H1 (cell line): Measurements from ENCODE around the gene DISC1. TPM values are rescaled to one million over a fixed set of nuclear protein-coding genes. Genes with fewer than 3 reads are reported as not detected.

Experiments
- CTCF ChIA-PET: fragments of 300-600 bp; sonication (Branson Sonifier 250); formaldehyde crosslinking; loops from one replicate; lab custom pipeline; 2021; ENCODE audit not compliant: partially characterized antibody; lab: Charles Lee
- POLR2A ChIA-PET: fragments of 300-600 bp; sonication (Branson Sonifier 250); formaldehyde crosslinking; loops from one replicate; lab custom pipeline; 2021; ENCODE audit warnings: inconsistent platforms; ENCODE audit not compliant: partially characterized antibody; lab: Charles Lee
- DNase-seq, 2 experiments: peaks; one replicate each; pipeline versions ENCODE4 v3.0.0 to v3.0.0-alpha.2; 2010 to 2022; ENCODE audit warnings: low spot score in 2 of 2, low read depth in 1 of 2, mixed read lengths in 1 of 2
- FAIRE-seq: peaks from 2 replicates; lab custom pipeline; 2011; peaks lifted over from hg19 to GRCh38; lab: Jason Lieb, UNC
- H2AFZ ChIP-seq: 2 replicates; pipeline ENCODE4 v1.8.1; 2012; ENCODE audit warnings: low read length, inconsistent platforms
- H2AK5ac ChIP-seq: 2 replicates; pipeline ENCODE4 v1.6.1; 2013; ENCODE audit warnings: low read depth, low read length
- H2BK120ac ChIP-seq: replicated peaks from 2 replicates; pipeline ENCODE3; 2013; ENCODE audit warnings: low read depth, low read length, inconsistent platforms
- H2BK12ac ChIP-seq: 2 replicates; pipeline ENCODE4 v1.6.1; 2013; ENCODE audit warnings: low read depth, low read length
- H2BK15ac ChIP-seq: 2 replicates; pipeline ENCODE4 v1.6.1; 2013; ENCODE audit warnings: low read length
- H2BK20ac ChIP-seq: 2 replicates; pipeline ENCODE4 v1.6.1; 2013; ENCODE audit warnings: low read length
- H2BK5ac ChIP-seq: 2 replicates; pipeline ENCODE4 v1.6.1; 2013; ENCODE audit warnings: low read depth, low read length
- H3K14ac ChIP-seq: 2 replicates; pipeline ENCODE4 v1.6.1; 2013; ENCODE audit warnings: inconsistent platforms; ENCODE audit not compliant: insufficient read length
- H3K18ac ChIP-seq: 2 replicates; pipeline ENCODE4 v1.6.1; 2013; ENCODE audit warnings: low read length; ENCODE audit errors: extremely low read depth
- H3K23ac ChIP-seq: 2 replicates; pipeline ENCODE4 v1.6.1; 2013; ENCODE audit warnings: inconsistent platforms; ENCODE audit not compliant: insufficient read length
- H3K23me2 ChIP-seq: 2 replicates; pipeline ENCODE4 v1.6.1; 2013; ENCODE audit warnings: low read depth, low read length
- H3K27ac ChIP-seq: 2 replicates; pipeline ENCODE4 v1.6.1; 2011; ENCODE audit warnings: low read depth, low read length, inconsistent platforms
- H3K27me3 ChIP-seq, 4 experiments: replicated peaks in 1 of 4; 1 replicate in 1 of 4; 2 replicates in 3 of 4; pipeline versions ENCODE4 v1.6.1 to v1.8.1; 2011 to 2013; ENCODE audit warnings: low read length in 3 of 4, mild to moderate bottlenecking in 3 of 4, inconsistent platforms in 2 of 4, mixed read lengths in 2 of 4, moderate library complexity in 1 of 4; ENCODE audit not compliant: control insufficient read depth in 3 of 4, insufficient read depth in 3 of 4; ENCODE audit errors: extremely low read depth in 1 of 4
- H3K36me3 ChIP-seq, 4 experiments: 2 replicates each; pipeline versions ENCODE4 v1.6.1 to v1.8.1; 2011 to 2013; ENCODE audit warnings: mild to moderate bottlenecking in 4 of 4, low read length in 3 of 4, moderate library complexity in 2 of 4, control low read depth in 1 of 4, inconsistent platforms in 1 of 4; ENCODE audit not compliant: insufficient read depth in 4 of 4, control insufficient read depth in 2 of 4
- H3K4ac ChIP-seq: replicated peaks from 2 replicates; pipeline ENCODE3; 2013; ENCODE audit warnings: low read length, low read depth, mixed read lengths, inconsistent platforms; ENCODE audit not compliant: insufficient read length
- H3K4me1 ChIP-seq, 4 experiments: replicated peaks in 1 of 4; 1 replicate in 1 of 4; 2 replicates in 3 of 4; pipeline versions ENCODE4 v1.6.1 to v1.8.1; 2011 to 2013; ENCODE audit warnings: low read length in 3 of 4, inconsistent platforms in 2 of 4, mixed read lengths in 1 of 4; ENCODE audit not compliant: insufficient read depth in 4 of 4, control insufficient read depth in 3 of 4
- H3K4me2 ChIP-seq, 2 experiments: 2 replicates each; pipeline versions ENCODE4 v1.6.1 to v1.8.1; 2011 to 2013; ENCODE audit warnings: low read depth in 2 of 2, low read length in 2 of 2, control low read depth in 1 of 2, inconsistent platforms in 1 of 2, mild to moderate bottlenecking in 1 of 2; ENCODE audit not compliant: insufficient read depth in 1 of 2
- H3K4me3 ChIP-seq, 4 experiments: fragments of 200-600, 300-600 bp in 1 of 4; sonication (generic), shearing (Covaris generic), sonication (Bioruptor Twin) in 1 of 4; 2 replicates each; pipeline versions ENCODE4 v1.5.1 to v1.8.1; 2011 to 2016; ENCODE audit warnings: low read length in 4 of 4, low read depth in 3 of 4, control low read depth in 2 of 4, inconsistent platforms in 2 of 4, mild to moderate bottlenecking in 2 of 4, mixed read lengths in 1 of 4, moderate library complexity in 1 of 4; ENCODE audit not compliant: insufficient read depth in 2 of 4; ENCODE audit errors: extremely low read depth in 1 of 4
- H3K56ac ChIP-seq: replicated peaks from 2 replicates; pipeline ENCODE3; 2013; ENCODE audit warnings: low read depth, mild to moderate bottlenecking, mixed read lengths, low read length, inconsistent platforms; ENCODE audit not compliant: insufficient read length
- H3K79me1 ChIP-seq: 2 replicates; pipeline ENCODE4 v1.6.1; 2013; ENCODE audit warnings: low read depth, low read length, control low read depth
- H3K79me2 ChIP-seq, 2 experiments: 2 replicates each; pipeline versions ENCODE4 v1.6.1 to v1.8.1; 2012 to 2013; ENCODE audit warnings: low read length in 2 of 2, mild to moderate bottlenecking in 2 of 2, inconsistent platforms in 1 of 2; ENCODE audit not compliant: insufficient read depth in 2 of 2, control insufficient read depth in 1 of 2
- H3K9ac ChIP-seq, 4 experiments: replicated peaks in 1 of 4; 1 replicate in 1 of 4; 2 replicates in 3 of 4; pipeline versions ENCODE4 v1.6.1 to v1.8.1; 2011 to 2013; ENCODE audit warnings: low read depth in 3 of 4, low read length in 3 of 4, control low read depth in 2 of 4, mild to moderate bottlenecking in 2 of 4, moderate library complexity in 2 of 4, inconsistent platforms in 1 of 4; ENCODE audit errors: extremely low read depth in 1 of 4
- H3K9me3 ChIP-seq, 2 experiments: 2 replicates each; pipeline versions ENCODE4 v1.6.1 to v1.8.1; 2012 to 2013; ENCODE audit warnings: mild to moderate bottlenecking in 2 of 2, moderate library complexity in 2 of 2, control low read depth in 1 of 2, inconsistent platforms in 1 of 2, low read depth in 1 of 2, low read length in 1 of 2, mixed read lengths in 1 of 2; ENCODE audit not compliant: insufficient read depth in 2 of 2
- H4K20me1 ChIP-seq, 2 experiments: replicated peaks in 1 of 2; 2 replicates each; pipeline versions ENCODE3 to v1.8.1; 2011 to 2013; ENCODE audit warnings: inconsistent platforms in 2 of 2, low read length in 2 of 2, mild to moderate bottlenecking in 1 of 2; ENCODE audit not compliant: insufficient read depth in 2 of 2, control insufficient read depth in 1 of 2
- H4K5ac ChIP-seq: 2 replicates; pipeline ENCODE4 v1.6.1; 2013; ENCODE audit warnings: low read length, low read depth, mixed read lengths, inconsistent platforms; ENCODE audit not compliant: insufficient read length
- H4K8ac ChIP-seq: 2 replicates; pipeline ENCODE4 v1.8.0; 2013; ENCODE audit warnings: mild to moderate bottlenecking, moderate library complexity, low read length, inconsistent platforms; ENCODE audit not compliant: insufficient read depth; ENCODE audit errors: extremely low read depth
- H4K91ac ChIP-seq: replicated peaks from 2 replicates; pipeline ENCODE3; 2013; ENCODE audit warnings: low read length, mixed read lengths, inconsistent platforms; ENCODE audit not compliant: insufficient read length
- ATF3 ChIP-seq: IDR thresholded peaks from 2 replicates; pipeline ENCODE4 v1.6.1; 2011; ENCODE audit warnings: low read depth, mild to moderate bottlenecking, low read length; ENCODE audit not compliant: insufficient read depth
- BRCA1 ChIP-seq: IDR thresholded peaks from 2 replicates; pipeline ENCODE4 v1.6.1; 2012; ENCODE audit warnings: low read depth, low read length, improper control_type of control experiment
- HDAC6 ChIP-seq: IDR thresholded peaks from one replicate; pipeline ENCODE4 v1.7.1; 2012; ENCODE audit warnings: low read depth, mild to moderate bottlenecking, inconsistent platforms, low read length, moderate library complexity
- JUND ChIP-seq: IDR thresholded peaks from 2 replicates; pipeline ENCODE4 v1.6.1; 2011; ENCODE audit warnings: mild to moderate bottlenecking, improper control_type of control experiment, low read length
- KDM5A ChIP-seq: fragments of 200-600 bp; IDR thresholded peaks from 2 replicates; pipeline ENCODE4 v1.7.1; 2012; ENCODE audit warnings: mild to moderate bottlenecking, low read length, inconsistent platforms, mixed read lengths
- POLR2A ChIP-seq, 2 experiments: IDR thresholded peaks; 1 replicate in 1 of 2; 2 replicates in 1 of 2; pipeline ENCODE4 v1.6.1; 2011; ENCODE audit warnings: low read depth in 2 of 2, low read length in 2 of 2, mild to moderate bottlenecking in 2 of 2; ENCODE audit errors: control extremely low read depth in 1 of 2
- POLR2AphosphoS5 ChIP-seq: IDR thresholded peaks from 2 replicates; pipeline ENCODE4 v1.6.1; 2011; ENCODE audit warnings: low read depth, low read length
- TEAD4 ChIP-seq: IDR thresholded peaks from 2 replicates; pipeline ENCODE4 v1.6.1; 2012; ENCODE audit warnings: low read depth, low read length, inconsistent platforms, mixed read lengths
- ZNF274 ChIP-seq: IDR thresholded peaks from 2 replicates; pipeline ENCODE4 v1.7.0; 2012; ENCODE audit warnings: low read length, borderline replicate concordance; ENCODE audit errors: extremely low read depth
- WGBS, 2 experiments: shearing (Covaris generic) in 1 of 2; methylation state at CpG; one replicate each; pipeline versions ENCODE4 v1.1.6 to v1.1.7; 2013 to 2015; ENCODE audit warnings: low lambda C conversion rate in 2 of 2, mixed read lengths in 2 of 2, inconsistent platforms in 1 of 2, low coverage in 1 of 2, missing lambda C conversion rate in 1 of 2; ENCODE audit not compliant: insufficient replicate concordance in 2 of 2, insufficient coverage in 1 of 2, insufficient read length in 1 of 2; ENCODE audit errors: extremely low coverage in 1 of 2, missing lambda C conversion rate in 1 of 2; 5-methylcytosine and 5-hydroxymethylcytosine counted together
- polyA plus RNA-seq, 7 experiments: library from polyadenylated mRNA; depleted of rRNA in 3 of 7; stranded (reverse) in 5 of 7; unstranded in 2 of 7; fragments of >200 nt in 5 of 7; fragments of 200-250 nt in 2 of 7; gene quantifications; 1 replicate in 5 of 7; 2 replicates in 1 of 7; 4 replicates in 1 of 7; pipeline versions ENCODE4 v1.2.1 to v1.2.3, GENCODE V29; 2011 to 2013; ENCODE audit warnings: missing spikeins in 2 of 7, mixed read lengths in 2 of 7
- total RNA-seq: library from RNA; stranded (reverse); fragmentation: NEBNext Ultra II Directional; extraction: Animal tissue kit (Norgen Biotek cat#: 25700); gene quantifications from 2 replicates; pipeline ENCODE4 v1.2.1, GENCODE V29; 2021

DISC1 gene
- total and polyA plus RNA-seq, 2 of the 8 experiments (the other 6 are each of a cell fraction or from before 2014, with no cell fraction given), result 1.1 to 3.5 TPM

- Histone ChIP-seq H3K23me2 (no peaks in the 10 kb centered on the region), H3K14ac (no peak overlapping the region), H4K91ac (no peak overlapping the region), H3K36me3 (no peaks in the 10 kb centered on the region), H3K18ac (no peak overlapping the region), H2BK120ac (no peak overlapping the region), H4K5ac (no peak overlapping the region), H4K8ac (no peak overlapping the region), H3K4ac (no peak overlapping the region), H3K56ac (no peak overlapping the region), H3K79me2 (no peaks in the 10 kb centered on the region), H3K79me1 (no peaks in the 10 kb centered on the region), H3K9me3 (no peaks in the 10 kb centered on the region), H2BK15ac (no peak overlapping the region), H3K23ac (no peak overlapping the region), H3K27ac (no peak overlapping the region), H3K9ac (no peak overlapping the region), H2BK20ac (no peak overlapping the region), H2AFZ (no peak overlapping the region), H4K20me1 (no peaks in the 10 kb centered on the region), H3K27me3 (no peaks in the 10 kb centered on the region), H3K4me1 (no peaks in the 10 kb centered on the region; a peak in 1 of 7 replicates), H3K4me2 (no peak overlapping the region), H2AK5ac (no peak overlapping the region), H3K4me3 (no peak overlapping the region), H2BK5ac (no peak overlapping the region), H2BK12ac (no peak overlapping the region)
- POLR2A ChIA-PET, result no interaction called here
- no peak for DNase-seq
- TF ChIP-seq BRCA1, result no peak
- no peak for TF ChIP-seq KDM5A
- no peak for TF ChIP-seq POLR2A (IDR thresholded peaks at IDR 0.05; ENCODE audit: control extremely low read depth in 1 of 2, low read depth in 2 of 2, low read length in 2 of 2)
- no peak for TF ChIP-seq TEAD4
- no peak for TF ChIP-seq JUND
- no peak for TF ChIP-seq POLR2AphosphoS5
- TF ChIP-seq ATF3, result no peak
- TF ChIP-seq HDAC6, result no peak
- TF ChIP-seq ZNF274, result no peak
- FAIRE-seq, result no peak
- 87% methylated on average over 10 of the region's 10 CpGs; no CpG with 5 or more reads in 1 of the 2 experiments for WGBS, 2 experiments
- CTCF ChIA-PET, result interaction anchor here (1.1 kb wide), 1 partner anchor 15 kb away, joined by 3 read pairs; no protein-coding TSS in a partner anchor
Observed at GRCh38 chr1:231677442-231677841, 50.9 kb downstream of the DISC1 start.
